Measurements from ENCODE around the gene SURF2.
"Not testable (repeated sequence)": the region's sequence is repeated elsewhere in the genome, so short reads cannot be mapped to it uniquely, and the experiment has no call there.

Gene SURF2

DNA sequence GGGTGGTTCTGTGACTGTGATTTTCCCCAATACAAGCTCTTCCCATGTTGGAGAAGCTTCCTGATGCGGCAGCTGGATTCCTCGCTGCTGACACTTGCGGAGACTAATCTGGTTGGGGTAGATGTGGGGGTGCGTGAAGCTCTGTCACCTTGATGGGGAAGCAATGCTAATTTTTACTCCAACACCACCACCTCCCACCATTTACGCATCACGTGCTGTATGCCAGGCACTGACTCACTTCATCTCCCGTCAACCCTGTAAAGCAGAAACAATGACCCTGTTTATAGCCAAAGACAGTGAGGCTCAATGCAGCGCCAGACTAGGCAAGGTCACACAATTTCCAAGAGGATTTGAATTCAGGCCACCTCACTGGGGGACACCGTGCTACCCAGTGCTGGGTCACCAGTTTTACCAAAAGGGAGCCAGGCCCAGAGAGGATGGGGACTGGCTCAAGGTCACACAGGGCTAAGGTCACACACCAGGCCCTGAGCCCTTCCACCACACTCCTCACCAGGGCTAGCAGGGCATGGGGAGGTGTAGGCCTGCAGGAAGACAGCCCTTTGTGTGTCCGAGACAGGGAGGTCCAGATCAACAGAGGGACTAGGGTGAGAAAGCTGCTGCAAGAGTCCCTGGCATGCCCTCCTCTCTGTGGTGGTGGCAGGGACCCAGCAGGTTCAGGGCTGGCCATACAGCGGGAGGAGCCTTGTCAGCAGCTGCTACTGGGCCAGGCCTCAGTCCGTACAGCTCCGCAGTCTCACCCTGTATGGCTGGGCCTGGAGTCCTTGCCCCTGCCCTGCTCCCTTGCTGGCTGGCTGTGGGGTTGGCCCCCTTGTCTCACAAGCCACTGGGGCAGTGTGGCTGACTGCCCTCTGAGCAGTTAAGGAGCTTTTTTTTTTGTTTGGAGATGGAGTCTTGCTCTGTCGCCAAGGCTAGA lies 23.1 kb downstream of the SURF2 start:
- DNase-seq = no peak

DNA sequence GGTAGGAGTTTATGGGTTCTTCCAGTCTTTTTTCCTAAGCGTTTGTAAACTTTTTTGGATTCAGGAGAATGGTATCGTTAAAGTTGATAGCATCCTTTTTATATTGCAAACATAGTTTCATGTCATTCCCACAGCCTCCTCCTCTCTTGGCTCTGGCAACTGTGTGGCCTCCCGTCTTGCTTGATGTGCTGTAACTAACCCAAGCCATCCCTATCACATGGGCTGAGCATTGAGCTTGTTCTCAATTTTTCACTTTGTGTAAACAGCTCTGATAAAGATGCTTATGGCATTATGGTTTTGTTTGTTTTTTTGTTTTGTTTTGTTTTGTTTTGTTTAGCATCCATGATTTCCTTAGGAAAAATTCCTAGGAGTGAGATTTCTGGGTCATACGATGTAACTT lies 24.4 kb downstream of the SURF2 start:
- DNase-seq = no peak

DNA sequence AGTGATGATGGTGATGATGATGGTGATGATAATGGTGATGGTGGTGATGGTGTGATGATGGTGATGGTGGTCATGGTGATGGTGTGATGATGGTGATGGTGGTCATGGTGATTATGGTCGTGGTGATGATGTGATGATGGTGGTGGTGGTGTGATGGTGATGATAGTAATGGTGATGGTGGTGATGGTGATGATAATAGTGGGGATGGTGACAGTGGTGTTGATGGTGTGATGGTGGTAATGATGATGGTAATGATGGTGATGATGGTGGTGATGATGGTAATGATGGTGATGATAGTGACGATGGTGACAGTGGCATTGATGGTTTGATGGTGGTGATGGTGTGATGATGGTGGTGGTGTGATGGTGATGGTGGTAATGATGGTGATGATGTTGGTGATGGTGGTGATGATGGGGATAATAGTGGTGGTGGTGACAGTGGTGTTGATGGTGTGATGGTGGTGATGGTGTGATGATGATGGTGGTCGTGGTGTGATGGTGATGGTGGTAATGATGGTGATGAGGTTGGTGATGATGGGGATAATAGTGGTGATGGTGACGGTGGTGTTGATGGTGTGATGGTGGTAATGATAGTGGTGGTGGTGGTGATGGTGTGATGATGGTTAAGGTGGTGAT lies 26.3 kb downstream of the SURF2 start:
- no peak for DNase-seq

DNA sequence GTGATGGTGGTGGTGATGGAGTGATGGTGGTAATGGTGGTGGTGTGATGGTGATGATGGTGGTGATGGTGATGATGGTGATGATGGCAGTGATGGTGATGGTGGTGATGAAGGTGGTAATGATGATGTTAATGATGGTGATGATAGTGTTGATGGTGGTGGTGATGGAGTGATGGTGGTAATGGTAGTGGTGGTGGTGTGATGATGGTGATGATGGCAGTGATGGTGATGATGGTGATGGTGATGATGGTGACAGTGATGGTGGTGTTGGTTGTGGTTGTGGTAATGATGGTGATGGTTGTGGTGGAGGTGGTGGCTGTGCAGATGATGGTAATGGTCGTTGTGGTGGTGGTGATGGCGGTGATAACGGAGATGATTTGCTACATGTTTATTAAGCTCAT lies 27.1 kb downstream of the SURF2 start:
- DNase-seq = no peak

DNA sequence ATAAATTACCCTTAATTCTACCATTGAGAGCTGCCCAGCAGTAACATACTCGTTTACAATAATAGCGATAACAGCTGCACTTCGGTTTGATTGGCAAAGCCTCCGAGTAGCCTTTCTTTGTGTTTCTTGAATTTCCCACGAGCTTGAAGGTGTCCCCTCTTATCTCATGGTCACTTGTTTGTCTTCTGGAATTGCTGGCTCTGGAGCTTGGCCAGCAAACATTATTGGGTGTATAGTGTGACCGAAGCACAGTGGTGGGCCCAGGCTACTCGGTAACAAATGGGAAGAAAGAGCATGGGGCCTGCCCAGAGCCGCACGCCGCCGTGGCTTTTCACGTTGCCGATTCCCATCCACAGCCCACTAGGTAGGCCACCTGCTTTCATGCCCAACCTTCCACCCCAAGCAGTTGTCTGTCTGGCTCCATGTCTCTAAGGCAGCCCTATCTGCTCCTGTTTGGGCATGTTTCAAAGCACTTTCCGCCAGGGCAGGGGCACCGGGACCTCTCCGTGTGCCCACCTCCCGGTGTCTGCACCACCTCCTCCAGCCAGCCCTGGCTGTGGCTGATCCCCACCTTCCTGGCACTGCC lies 28.5 kb downstream of the SURF2 start:
- DNase-seq = no peak

DNA sequence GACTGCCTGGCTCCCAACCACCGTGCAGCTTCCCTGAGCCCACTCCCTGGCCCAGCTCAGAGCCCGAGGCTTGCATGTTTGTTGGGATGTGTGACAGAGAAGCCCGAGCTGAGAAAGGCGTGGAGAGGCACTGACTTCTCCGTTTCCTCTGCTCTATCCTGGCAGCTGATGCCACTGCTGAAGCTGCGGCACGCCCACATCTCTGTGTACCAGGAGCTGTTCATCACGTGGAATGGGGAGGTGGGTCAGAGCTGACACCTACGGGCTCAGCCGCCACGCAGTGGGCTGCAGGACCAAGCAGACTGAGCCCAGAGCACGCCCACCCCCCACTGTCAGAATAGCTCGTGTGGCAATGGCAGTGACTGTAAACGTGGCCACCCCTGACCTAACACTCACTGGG lies 29.1 kb downstream of the SURF2 start:
- no peak for DNase-seq

DNA sequence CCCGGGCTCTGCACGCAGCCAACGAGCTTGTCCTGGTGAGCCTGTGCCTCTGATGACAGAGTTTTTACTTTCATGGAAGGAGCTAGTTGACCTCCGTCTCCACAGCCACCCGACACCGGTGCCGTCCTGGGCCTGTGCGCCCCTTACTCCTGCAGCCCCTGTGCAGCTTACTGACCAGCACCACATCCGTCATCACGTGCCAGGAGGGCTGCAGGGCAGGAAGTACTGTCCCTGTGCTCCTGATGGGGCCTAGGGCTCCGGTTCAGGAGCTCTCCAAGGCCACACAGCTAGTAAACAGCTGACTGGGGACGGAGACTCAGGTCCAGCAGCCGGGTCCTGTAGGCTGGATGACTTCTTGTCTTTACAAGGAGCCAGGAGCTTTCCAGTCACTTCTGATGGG lies 30.0 kb downstream of the SURF2 start:
- DNase-seq = no peak

GRCh38 chr9:133387680-133388079 lies 31.3 kb downstream of the SURF2 start:
- DNase-seq = no peak

DNA sequence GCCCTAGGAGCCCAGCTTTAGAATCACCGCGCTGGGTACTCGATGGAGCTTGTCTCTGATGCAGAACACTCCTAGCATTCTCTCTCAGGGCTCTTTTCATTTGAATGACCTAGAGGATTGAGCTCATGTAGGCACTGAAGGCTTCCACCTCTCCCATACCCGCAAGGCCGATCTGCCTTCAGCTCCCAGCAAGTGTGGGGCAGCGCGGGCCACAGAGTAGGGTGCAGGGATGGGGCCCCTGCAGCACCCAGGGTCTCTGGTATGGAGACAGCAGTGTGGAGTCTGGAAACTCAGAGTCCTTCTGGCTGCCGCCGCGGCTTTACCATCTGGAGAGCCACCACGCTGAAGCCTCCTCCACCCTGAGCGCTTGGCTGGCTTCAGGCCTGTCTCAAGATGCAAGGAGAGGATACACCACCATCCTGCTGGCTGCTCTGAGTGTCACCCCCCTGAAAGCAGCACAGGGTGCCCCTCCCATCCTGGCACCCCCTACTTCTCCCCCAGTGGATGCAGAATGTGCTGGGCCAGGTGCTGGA lies 32.7 kb downstream of the SURF2 start:
- no peak for DNase-seq

- no peak for DNase-seq
These were observed 33.2 kb downstream of the SURF2 start for GRCh38 chr9:133389562-133389961.

GRCh38 chr9:133390713-133391112 lies 34.4 kb downstream of the SURF2 start:
- no peak for DNase-seq

GRCh38 chr9:133391449-133391848 lies 35.1 kb downstream of the SURF2 start:
- not testable (repeated sequence) for DNase-seq

GRCh38 chr9:133392308-133392707 lies 36.0 kb downstream of the SURF2 start:
- DNase-seq = not testable (repeated sequence)

DNA sequence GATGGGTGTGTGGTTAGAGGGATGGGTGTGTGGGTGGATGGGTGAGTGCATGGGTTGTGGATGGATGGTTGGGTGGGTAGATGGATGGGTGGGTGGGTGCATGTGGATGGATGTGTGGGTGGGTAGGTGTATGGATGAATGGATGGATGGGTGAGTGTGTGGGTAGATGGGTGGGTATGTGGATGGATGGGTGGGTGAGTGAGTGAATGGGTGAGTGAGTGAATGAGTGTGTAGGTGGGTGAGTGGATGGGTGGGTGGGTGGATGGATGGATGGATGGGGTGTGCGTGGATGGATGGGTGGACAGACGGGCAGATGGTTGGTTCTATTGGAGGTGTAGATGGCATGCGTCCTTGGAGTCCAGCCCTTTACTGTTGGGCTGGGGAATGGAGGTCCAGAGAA lies 37.0 kb downstream of the SURF2 start:
- DNase-seq = no peak

- no peak for DNase-seq
These were observed 38.4 kb downstream of the SURF2 start for GRCh38 chr9:133394687-133395271.

GRCh38 chr9:133396952-133397351 lies 40.6 kb downstream of the SURF2 start:
- DNase-seq = no peak

- DNase-seq = no peak
These were observed 41.0 kb downstream of the SURF2 start for GRCh38 chr9:133397370-133397769.

DNA sequence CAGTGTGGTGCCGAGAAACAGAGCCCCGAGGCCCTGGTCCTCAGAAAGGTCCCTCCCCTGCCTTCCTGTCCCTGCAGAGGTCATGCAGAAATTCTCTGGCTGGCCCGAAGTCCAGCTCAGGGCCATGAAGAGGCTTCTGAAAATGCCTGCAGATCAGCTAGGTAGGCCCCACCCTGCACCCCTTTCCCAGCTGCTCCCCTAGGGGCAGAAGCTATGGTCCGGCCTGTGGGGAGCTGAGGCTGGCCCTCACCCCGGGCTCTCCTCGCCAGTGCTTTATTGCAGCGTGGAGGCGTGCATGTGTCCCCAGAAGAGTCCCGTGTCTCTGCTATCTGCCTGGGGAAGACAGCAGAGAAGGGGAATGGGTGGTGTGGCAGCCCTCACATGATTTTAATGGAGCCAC lies 41.5 kb downstream of the SURF2 start:
- DNase-seq = no peak

- DNase-seq = no peak
These were observed 43.9 kb downstream of the SURF2 start for GRCh38 chr9:133400292-133400691.

GRCh38 chr9:133401588-133401987 lies 45.2 kb downstream of the SURF2 start:
- no peak for DNase-seq

DNA sequence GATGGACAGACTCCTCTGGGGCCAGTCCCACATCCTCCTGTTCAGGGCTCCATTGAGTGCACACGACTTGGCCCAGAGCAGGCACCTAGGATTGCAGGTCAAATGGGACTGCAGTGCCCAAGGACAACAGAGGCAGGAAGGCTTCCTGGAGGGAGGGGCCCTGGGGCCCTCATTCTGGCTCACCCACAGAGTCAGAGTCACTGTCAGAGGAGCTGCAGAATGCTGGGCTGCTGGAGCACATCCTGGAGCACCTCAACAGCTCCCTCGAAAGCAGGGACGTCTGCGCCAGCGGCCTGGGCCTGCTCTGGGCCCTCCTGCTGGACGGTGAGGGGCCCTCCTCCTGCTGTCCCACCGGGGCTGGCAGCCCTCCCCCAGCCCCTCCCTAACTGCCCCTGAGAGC lies 46.3 kb downstream of the SURF2 start:
- no peak for DNase-seq

- peak; percentile 69 for DNase-seq
These were observed 47.6 kb downstream of the SURF2 start for GRCh38 chr9:133403766-133404453.

Data from stimulated activated CD8-positive, alpha-beta memory T cell treated with anti-CD3 and anti-CD28 coated beads, Interleukin-4, amount 100 ng/mL, for 48 hours (primary cell).